Gastroesophageal sphincter (tissue), 4 donors: Measurements from ENCODE around the gene RAB44. TPM values are rescaled to one million over a fixed set of nuclear protein-coding genes. Genes with fewer than 3 reads are reported as not detected.

Source experiments
- ATAC-seq: fragments of 150-250 bp; one replicate; pipeline ENCODE4 v1.9.1; 2016; ENCODE audit warnings: mild to moderate bottlenecking, moderate library complexity
- H3K27ac ChIP-seq, 4 donors: fragments of 200-600 bp; sonication (generic) in 3 of 4; 1 replicate in 3 of 4; 2 replicates in 1 of 4; pipeline ENCODE4 v1.5.1; 2016 to 2019
- H3K27me3 ChIP-seq: fragments of 200-600 bp; sonication (generic); one replicate; pipeline ENCODE4 v1.5.1; 2019
- H3K36me3 ChIP-seq, 2 donors: fragments of 200-600 bp; sonication (generic); one replicate each; pipeline ENCODE4 v1.5.1; 2019; ENCODE audit warnings: control low read depth in 1 of 2
- H3K4me1 ChIP-seq, 3 donors: fragments of 200-600 bp; sonication (generic); 1 replicate in 2 of 3; 2 replicates in 1 of 3; pipeline ENCODE4 v1.5.1; 2016 to 2019; ENCODE audit warnings: control low read depth in 2 of 3
- H3K4me3 ChIP-seq, 2 donors: fragments of 200-600 bp; sonication (generic); one replicate each; pipeline ENCODE4 v1.5.1; 2019; ENCODE audit warnings: mild to moderate bottlenecking in 1 of 2, moderate library complexity in 1 of 2
- H3K9me3 ChIP-seq, 3 donors: fragments of 200-600 bp; sonication (generic); one replicate each; pipeline ENCODE4 v1.5.1; 2017 to 2019; ENCODE audit warnings: control low read depth in 2 of 3
- CTCF ChIP-seq, 4 experiments: fragments of 200-600 bp in 2 of 4; fragments of 450-650 bp in 2 of 4; sonication (generic) in 1 of 4; IDR thresholded peaks; one replicate each; pipeline ENCODE4 v1.5.1; 2017 to 2019; ENCODE audit warnings: antibody characterized with exemption in 4 of 4, mild to moderate bottlenecking in 2 of 4, moderate library complexity in 2 of 4
- EP300 ChIP-seq: sonication (generic); formaldehyde crosslinking; IDR thresholded peaks from one replicate; pipeline ENCODE4 v1.6.1; 2017; ENCODE audit warnings: antibody characterized with exemption, mild to moderate bottlenecking
- POLR2A ChIP-seq, 2 donors: fragments of 450-650 bp; IDR thresholded peaks; one replicate each; pipeline ENCODE4 v1.6.1; 2017; ENCODE audit warnings: antibody characterized with exemption in 2 of 2, mild to moderate bottlenecking in 2 of 2, moderate library complexity in 1 of 2
- POLR2AphosphoS5 ChIP-seq: sonication (generic); formaldehyde crosslinking; IDR thresholded peaks from one replicate; pipeline ENCODE4 v1.6.1; 2017; ENCODE audit warnings: antibody characterized with exemption
- WGBS, 2 donors: methylation state at CpG; one replicate each; pipeline ENCODE4 v1.1.5; 2018; ENCODE audit warnings: low coverage in 1 of 2; 5-methylcytosine and 5-hydroxymethylcytosine counted together
- total RNA-seq, 4 donors: library from RNA; depleted of rRNA; stranded (reverse); fragments of >200 nt; gene quantifications; one replicate each; pipeline ENCODE4 v1.1.0, GENCODE V29; 2016

The RAB44 gene
- total RNA-seq, 4 donors from 2014 or later: 0.67 to 1.6 (median 0.89) TPM; not detected in 1

GRCh38 chr6:36749829-36750489 is 52.3 kb downstream of the RAB44 start:
- WGBS, 2 donors: 80 to 100% methylated on average over 4 to 5 of the region's 5 CpGs
- Histone ChIP-seq H3K27ac (no peak overlapping the region), H3K4me3 (no peak overlapping the region), H3K9me3 (peaks cover 0 to 32% (median 0%) of the 10 kb centered on the region in 3 donors), H3K4me1 (no peaks in the 10 kb centered on the region), H3K36me3 (no peaks in the 10 kb centered on the region), H3K27me3 (no peaks in the 10 kb centered on the region)
- no peak for ATAC-seq
- no peak for TF ChIP-seq POLR2AphosphoS5
- TF ChIP-seq POLR2A (IDR thresholded peaks at IDR 0.05): no peak
- TF ChIP-seq EP300: no peak
- TF ChIP-seq CTCF (IDR thresholded peaks at IDR 0.05): no peak

GRCh38 chr6:36751091-36751490 is 53.5 kb downstream of the RAB44 start:
- no peak for ATAC-seq
- Histone ChIP-seq H3K36me3 (no peaks in the 10 kb centered on the region), H3K4me3 (no peak overlapping the region)

GRCh38 chr6:36751833-36752186 is 54.2 kb downstream of the RAB44 start:
- Histone ChIP-seq H3K9me3 (peaks cover 0 to 32% (median 0%) of the 10 kb centered on the region in 3 donors), H3K36me3 (no peaks in the 10 kb centered on the region), H3K27ac (no peak overlapping the region), H3K4me1 (no peaks in the 10 kb centered on the region), H3K4me3 (no peak overlapping the region), H3K27me3 (no peaks in the 10 kb centered on the region)
- ATAC-seq: no peak
- TF ChIP-seq CTCF (IDR thresholded peaks at IDR 0.05) (no peak), EP300 (no peak), POLR2AphosphoS5 (no peak), POLR2A (IDR thresholded peaks at IDR 0.05) (no peak)
- 17 to 83% methylated on average over 1 of the region's 1 CpG for WGBS, 2 donors

More at GRCh38 chr6:36751091-36751490, 53.5 kb downstream of the RAB44 start:
- WGBS, 2 donors: 93% methylated on average over 3 of the region's 3 CpGs; no CpG with 5 or more reads in 1 of the 2 donors
- Histone ChIP-seq H3K4me1 (no peaks in the 10 kb centered on the region), H3K9me3 (peaks cover 0 to 32% (median 0%) of the 10 kb centered on the region in 3 donors), H3K27ac (no peak overlapping the region), H3K27me3 (no peaks in the 10 kb centered on the region)
- TF ChIP-seq POLR2AphosphoS5 (no peak), EP300 (no peak), POLR2A (IDR thresholded peaks at IDR 0.05) (no peak), CTCF (IDR thresholded peaks at IDR 0.05) (no peak)

GRCh38 chr6:36752187-36752885 is 54.7 kb downstream of the RAB44 start:
- no peaks in the 10 kb centered on the region for H3K36me3 ChIP-seq
- ATAC-seq: no peak
- TF ChIP-seq POLR2AphosphoS5: no peak
- H3K4me1 ChIP-seq: no peaks in the 10 kb centered on the region
- H3K27ac ChIP-seq: no peak overlapping the region
- H3K27me3 ChIP-seq: no peaks in the 10 kb centered on the region
- H3K9me3 ChIP-seq: peaks cover 0 to 32% (median 0%) of the 10 kb centered on the region in 3 donors
- H3K4me3 ChIP-seq: no peak overlapping the region
- WGBS, 2 donors: 60% methylated on average over 1 of the region's 6 CpGs; no CpG with 5 or more reads in 1 of the 2 donors

GRCh38 chr6:36752886-36753506 is 55.4 kb downstream of the RAB44 start:
- Histone ChIP-seq H3K9me3 (peaks cover 0 to 29% (median 0%) of the 10 kb centered on the region in 3 donors), H3K27ac (no peak overlapping the region), H3K27me3 (no peaks in the 10 kb centered on the region), H3K4me3 (no peak overlapping the region), H3K4me1 (no peaks in the 10 kb centered on the region), H3K36me3 (no peaks in the 10 kb centered on the region)
- TF ChIP-seq POLR2A (IDR thresholded peaks at IDR 0.05) (no peak), CTCF (IDR thresholded peaks at IDR 0.05) (no peak), POLR2AphosphoS5 (no peak), EP300 (no peak)
- no peak for ATAC-seq
- WGBS, 2 donors: 88 to 94% methylated on average over 2 to 3 of the region's 6 CpGs
